ENCODE results near the gene RNF166.
A peak's percentile ranks its signal among the peaks of the same experiment; 100 is the strongest.

The RNF166 gene

GRCh38 chr16:88686062-88686438 is 20.2 kb downstream of the RNF166 start:
- TF ChIP-seq SP1 (IDR thresholded peaks at IDR 0.05) (no peak), ZNF384 (IDR thresholded peaks at IDR 0.05) (no peak), L3MBTL2 (conservative IDR thresholded peaks at IDR 0.05) (no peak), TARDBP (IDR thresholded peaks at IDR 0.05) (no peak), ELF4 (IDR thresholded peaks at IDR 0.05) (no peak), LEF1 (IDR thresholded peaks at IDR 0.05; ENCODE audit: borderline replicate concordance) (no peak), CTBP1 (IDR thresholded peaks at IDR 0.05; ENCODE audit: borderline replicate concordance) (no peak), HDGF (IDR thresholded peaks at IDR 0.05; ENCODE audit: borderline replicate concordance) (no peak), FOXA1 (IDR thresholded peaks at IDR 0.05) (no peak), ARNT (IDR thresholded peaks at IDR 0.05) (no peak), PKNOX1 (IDR thresholded peaks at IDR 0.05) (no peak), SUZ12 (IDR thresholded peaks at IDR 0.05) (no peak), BHLHE40 (IDR thresholded peaks at IDR 0.05; ENCODE audit: borderline replicate concordance) (no peak), NFRKB (IDR thresholded peaks at IDR 0.05) (no peak), FOXM1 (IDR thresholded peaks at IDR 0.05; ENCODE audit: borderline replicate concordance) (no peak), FOXK2 (IDR thresholded peaks at IDR 0.05) (no peak)
- DNase-seq (ENCODE audit: extremely low spot score) = peak; percentile 37
- POLR2A ChIA-PET = no interaction called here
- CTCF ChIA-PET = interaction anchor here (1.6 kb wide), 1 partner anchor 13 kb away, joined by 3 read pairs; no protein-coding TSS in a partner anchor

- CTCF ChIA-PET = interaction anchor here (0.9 to 1.6 kb wide), 3 partner anchors 12 to 23 kb away, joined by 3 read pairs; partner anchors contain the start of gene MVD
- TF ChIP-seq SUZ12 (IDR thresholded peaks at IDR 0.05) (no peak), CTBP1 (IDR thresholded peaks at IDR 0.05; ENCODE audit: borderline replicate concordance) (no peak), SP1 (IDR thresholded peaks at IDR 0.05) (no peak), FOXM1 (IDR thresholded peaks at IDR 0.05; ENCODE audit: borderline replicate concordance) (no peak), HDGF (IDR thresholded peaks at IDR 0.05; ENCODE audit: borderline replicate concordance) (no peak), FOXK2 (IDR thresholded peaks at IDR 0.05) (no peak), PKNOX1 (IDR thresholded peaks at IDR 0.05) (no peak), BHLHE40 (IDR thresholded peaks at IDR 0.05; ENCODE audit: borderline replicate concordance) (no peak), L3MBTL2 (conservative IDR thresholded peaks at IDR 0.05) (no peak), ZNF384 (IDR thresholded peaks at IDR 0.05) (no peak), TARDBP (IDR thresholded peaks at IDR 0.05) (no peak), NFRKB (IDR thresholded peaks at IDR 0.05) (no peak), LEF1 (IDR thresholded peaks at IDR 0.05; ENCODE audit: borderline replicate concordance) (no peak)
- POLR2A ChIA-PET = no interaction called here
- DNase-seq (ENCODE audit: extremely low spot score) = peak; percentile 35
Observed at GRCh38 chr16:88685156-88686061, 20.8 kb downstream of the RNF166 start.

- DNase-seq (ENCODE audit: extremely low spot score) = no peak
- TF ChIP-seq ARNT (IDR thresholded peaks at IDR 0.05) (no peak), SP1 (IDR thresholded peaks at IDR 0.05) (no peak), NFRKB (IDR thresholded peaks at IDR 0.05) (no peak), L3MBTL2 (conservative IDR thresholded peaks at IDR 0.05) (no peak), CTBP1 (IDR thresholded peaks at IDR 0.05; ENCODE audit: borderline replicate concordance) (no peak), BHLHE40 (IDR thresholded peaks at IDR 0.05; ENCODE audit: borderline replicate concordance) (no peak), HDGF (IDR thresholded peaks at IDR 0.05; ENCODE audit: borderline replicate concordance) (no peak), LEF1 (IDR thresholded peaks at IDR 0.05; ENCODE audit: borderline replicate concordance) (no peak), SUZ12 (IDR thresholded peaks at IDR 0.05) (no peak), ZNF384 (IDR thresholded peaks at IDR 0.05) (no peak), FOXM1 (IDR thresholded peaks at IDR 0.05; ENCODE audit: borderline replicate concordance) (no peak), TARDBP (IDR thresholded peaks at IDR 0.05) (no peak), PKNOX1 (IDR thresholded peaks at IDR 0.05) (no peak), ELF4 (IDR thresholded peaks at IDR 0.05) (no peak), FOXK2 (IDR thresholded peaks at IDR 0.05) (no peak), FOXA1 (IDR thresholded peaks at IDR 0.05) (no peak)
- CTCF ChIA-PET = interaction anchor here (0.9 to 1.6 kb wide), 3 partner anchors 11 to 22 kb away, joined by 3 read pairs; partner anchors contain the start of gene MVD
- POLR2A ChIA-PET = no interaction called here
Observed at GRCh38 chr16:88684569-88685155, 21.5 kb downstream of the RNF166 start.

- no peak for DNase-seq (ENCODE audit: extremely low spot score)
- ChIA-PET CTCF (interaction anchor here (0.7 kb wide), 1 partner anchor 51 kb away, joined by 3 read pairs; no protein-coding TSS in a partner anchor), POLR2A (no interaction called here)
- TF ChIP-seq SP1 (IDR thresholded peaks at IDR 0.05) = no peak
- no peak for TF ChIP-seq HDGF (IDR thresholded peaks at IDR 0.05; ENCODE audit: borderline replicate concordance)
- no peak for TF ChIP-seq TARDBP (IDR thresholded peaks at IDR 0.05)
- no peak for TF ChIP-seq FOXK2 (IDR thresholded peaks at IDR 0.05)
- no peak for TF ChIP-seq L3MBTL2 (conservative IDR thresholded peaks at IDR 0.05)
Observed at GRCh38 chr16:88681709-88682451, 24.3 kb downstream of the RNF166 start.

- DNase-seq (ENCODE audit: extremely low spot score) = peak; percentile 61
- no peak for TF ChIP-seq NFRKB (IDR thresholded peaks at IDR 0.05)
- ChIA-PET POLR2A (no interaction called here), CTCF (no interaction called here)
Observed at GRCh38 chr16:88681084-88681680, 25.0 kb downstream of the RNF166 start.
